Activated CD8-positive, alpha-beta T cell treated with anti-CD3 and anti-CD28 coated beads, Interleukin-2, amount 10 ng/mL, durations not matched to agents 7 days and 5 days (primary cell): ENCODE data around the gene VEZT. TPM values are rescaled to one million over a fixed set of nuclear protein-coding genes. Genes with fewer than 3 reads are reported as not detected.

Source experiments
- ATAC-seq: fragments of 150-1000 bp; cut with Tn5 transposase; one replicate; pipeline ENCODE4 v1.10.0; 2021; ENCODE audit warnings: moderate library complexity
- CTCF ChIA-PET: fragments of 350-600 bp; sonication (Branson Sonifier 250); formaldehyde crosslinking; loops from one replicate; lab custom pipeline; 2021; ENCODE audit warnings: antibody characterized with exemption; lab: Charles Lee
- POLR2A ChIA-PET: fragments of 350-600 bp; sonication (Branson Sonifier 250); formaldehyde crosslinking; loops from one replicate; lab custom pipeline; 2021; ENCODE audit warnings: antibody characterized with exemption; lab: Charles Lee
- DNase-seq: peaks from one replicate; pipeline ENCODE4 v3.0.0-alpha.2; 2020
- H3K27ac Mint-ChIP-seq: one replicate; pipeline ENCODE4 v1.8.0; 2021; ENCODE audit warnings: mild to moderate bottlenecking, mixed read lengths
- H3K27me3 Mint-ChIP-seq: one replicate; pipeline ENCODE4 v1.8.0; 2021; ENCODE audit warnings: low read depth, mixed read lengths
- H3K36me3 Mint-ChIP-seq: one replicate; pipeline ENCODE4 v1.8.0; 2021; ENCODE audit warnings: low read depth, mixed read lengths
- H3K4me1 Mint-ChIP-seq: one replicate; pipeline ENCODE4 v1.8.0; 2021; ENCODE audit warnings: low read depth, mixed read lengths
- H3K4me3 Mint-ChIP-seq: one replicate; pipeline ENCODE4 v1.8.0; 2021; ENCODE audit warnings: mild to moderate bottlenecking, mixed read lengths
- H3K9me3 Mint-ChIP-seq: one replicate; pipeline ENCODE4 v1.8.0; 2022; ENCODE audit warnings: mixed read lengths; ENCODE audit not compliant: insufficient read depth
- total RNA-seq, 2 experiments: library from RNA; stranded (reverse); gene quantifications; one replicate each; pipeline ENCODE4 v1.2.3, GENCODE V29; 2021

Gene VEZT
- total RNA-seq, 2 experiments from 2014 or later = 29.0 to 31.0 TPM

DNA sequence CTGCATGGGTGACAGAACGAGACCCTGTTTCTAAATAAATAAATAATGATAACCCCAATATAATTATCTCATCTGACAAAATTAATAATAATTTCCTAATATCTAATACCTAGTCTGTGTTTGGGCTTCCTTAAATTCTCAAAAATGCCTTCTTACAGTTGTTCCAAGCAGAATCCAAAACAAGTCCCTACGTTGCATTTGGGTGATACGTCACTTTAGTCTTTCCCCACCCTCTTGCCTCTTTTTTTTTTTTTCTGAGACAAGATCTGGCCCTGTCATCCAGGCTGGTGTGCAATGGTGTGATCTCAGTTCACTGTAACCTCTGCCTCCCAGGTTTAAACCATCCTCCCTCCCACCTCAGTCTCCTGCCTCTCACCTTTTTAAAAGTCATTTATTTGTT lies 26.7 kb downstream of the VEZT start:
- Mint-ChIP-seq H3K36me3 (peaks cover 7% of the 10 kb centered on the region), H3K27ac (no peak overlapping the region), H3K4me3 (no peak overlapping the region), H3K9me3 (no peaks in the 10 kb centered on the region), H3K27me3 (no peaks in the 10 kb centered on the region), H3K4me1 (peaks cover 14% of the 10 kb centered on the region)
- no peak for ATAC-seq
- no peak for DNase-seq
- ChIA-PET CTCF (no interaction called here), POLR2A (no interaction called here)

DNA sequence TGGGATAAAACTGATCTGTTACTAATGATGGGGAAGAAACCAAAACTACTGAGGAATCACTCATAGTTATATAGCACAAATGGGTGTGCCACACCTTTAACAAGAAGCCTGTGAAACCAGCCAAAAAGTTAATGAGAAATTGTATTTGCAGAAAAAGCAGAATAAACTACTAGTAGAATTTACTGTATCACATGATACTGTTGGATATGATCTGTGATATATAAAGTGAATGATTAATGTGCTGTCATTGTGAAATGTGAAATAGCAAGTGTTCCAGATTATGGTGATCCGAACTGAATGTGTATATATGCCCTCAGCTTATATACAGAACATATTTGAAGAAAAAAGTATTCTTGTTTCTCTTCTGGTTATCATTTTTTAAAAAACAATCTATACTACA lies 30.5 kb downstream of the VEZT start:
- H3K27ac Mint-ChIP-seq = no peak overlapping the region
- no peaks in the 10 kb centered on the region for H3K9me3 Mint-ChIP-seq
- peaks cover 10% of the 10 kb centered on the region for H3K36me3 Mint-ChIP-seq
- POLR2A ChIA-PET = no interaction called here
- no peak overlapping the region for H3K4me3 Mint-ChIP-seq
- CTCF ChIA-PET = interaction anchor here (1.4 kb wide), 1 partner anchor 286 kb away, joined by 3 read pairs; no protein-coding TSS in a partner anchor
- no peak for DNase-seq
- peaks cover 14% of the 10 kb centered on the region for H3K4me1 Mint-ChIP-seq
- no peaks in the 10 kb centered on the region for H3K27me3 Mint-ChIP-seq
- ATAC-seq = no peak

- peaks cover 14% of the 10 kb centered on the region for H3K4me1 Mint-ChIP-seq
- no peaks in the 10 kb centered on the region for H3K9me3 Mint-ChIP-seq
- H3K36me3 Mint-ChIP-seq = peaks cover 11% of the 10 kb centered on the region
- DNase-seq (no peak), ATAC-seq (no peak)
- H3K27me3 Mint-ChIP-seq = no peaks in the 10 kb centered on the region
- no peak overlapping the region for H3K27ac Mint-ChIP-seq
- ChIA-PET CTCF (no interaction called here), POLR2A (no interaction called here)
- H3K4me3 Mint-ChIP-seq = no peak overlapping the region
Measured at GRCh38 chr12:95248604-95249360, 31.2 kb downstream of the VEZT start.

- CTCF ChIA-PET = no interaction called here
Measured at GRCh38 chr12:95253386-95253785, 35.8 kb downstream of the VEZT start.

GRCh38 chr12:95257541-95257940 lies 39.9 kb downstream of the VEZT start:
- POLR2A ChIA-PET = no interaction called here

More at GRCh38 chr12:95253386-95253785, 35.8 kb downstream of the VEZT start:
- Mint-ChIP-seq H3K9me3 (no peaks in the 10 kb centered on the region), H3K27ac (no peak overlapping the region), H3K36me3 (peaks cover 23% of the 10 kb centered on the region), H3K27me3 (no peaks in the 10 kb centered on the region), H3K4me3 (no peak overlapping the region), H3K4me1 (no peaks in the 10 kb centered on the region)
- ATAC-seq (no peak), DNase-seq (no peak)
- POLR2A ChIA-PET = interaction anchor here (0.7 kb wide), 1 partner anchor 521 kb away, joined by 3 read pairs; no protein-coding TSS in a partner anchor

GRCh38 chr12:95258151-95258550 lies 40.5 kb downstream of the VEZT start:
- ATAC-seq (no peak), DNase-seq (no peak)
- H3K27ac Mint-ChIP-seq = no peak overlapping the region
- H3K9me3 Mint-ChIP-seq = no peaks in the 10 kb centered on the region
- peaks cover 23% of the 10 kb centered on the region for H3K36me3 Mint-ChIP-seq
- no peak overlapping the region for H3K4me3 Mint-ChIP-seq
- CTCF ChIA-PET = interaction anchor here (0.6 to 1.2 kb wide), 2 partner anchors 241 to 276 kb away, joined by 3 read pairs; no protein-coding TSS in a partner anchor
- H3K4me1 Mint-ChIP-seq = no peaks in the 10 kb centered on the region
- H3K27me3 Mint-ChIP-seq = no peaks in the 10 kb centered on the region
- POLR2A ChIA-PET = no interaction called here

More at GRCh38 chr12:95257541-95257940, 39.9 kb downstream of the VEZT start:
- CTCF ChIA-PET = no interaction called here
- ATAC-seq (no peak), DNase-seq (no peak)
- Mint-ChIP-seq H3K4me3 (no peak overlapping the region), H3K36me3 (peaks cover 20% of the 10 kb centered on the region), H3K9me3 (no peaks in the 10 kb centered on the region), H3K27ac (no peak overlapping the region), H3K4me1 (no peaks in the 10 kb centered on the region), H3K27me3 (no peaks in the 10 kb centered on the region)

DNA sequence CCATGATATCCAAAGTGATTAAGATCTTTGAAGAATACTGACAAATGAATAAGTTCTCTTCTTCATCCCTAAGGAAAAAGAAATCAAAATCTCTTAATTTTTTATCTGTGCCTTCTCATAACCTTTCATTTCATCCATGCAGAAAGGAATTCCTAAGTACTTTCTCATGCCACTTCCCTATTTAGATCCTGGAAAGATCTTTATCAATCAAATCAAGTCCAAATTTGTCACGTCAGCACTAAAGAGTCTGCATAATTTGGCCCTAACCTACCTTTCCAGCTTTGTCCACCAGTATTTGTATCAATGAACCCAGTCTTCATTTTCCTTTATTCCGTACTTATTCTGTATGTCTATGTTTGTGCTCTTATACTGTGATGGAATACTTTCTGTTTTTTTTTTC lies 41.2 kb downstream of the VEZT start:
- H3K4me1 Mint-ChIP-seq = no peaks in the 10 kb centered on the region
- ChIA-PET CTCF (interaction anchor here (1.0 to 1.2 kb wide), 3 partner anchors 35 to 276 kb away, joined by 3 read pairs; no protein-coding TSS in a partner anchor), POLR2A (no interaction called here)
- H3K27me3 Mint-ChIP-seq = no peaks in the 10 kb centered on the region
- H3K4me3 Mint-ChIP-seq = no peak overlapping the region
- DNase-seq (no peak), ATAC-seq (no peak)
- peaks cover 19% of the 10 kb centered on the region for H3K36me3 Mint-ChIP-seq
- H3K27ac Mint-ChIP-seq = no peak overlapping the region
- H3K9me3 Mint-ChIP-seq = no peaks in the 10 kb centered on the region

DNA sequence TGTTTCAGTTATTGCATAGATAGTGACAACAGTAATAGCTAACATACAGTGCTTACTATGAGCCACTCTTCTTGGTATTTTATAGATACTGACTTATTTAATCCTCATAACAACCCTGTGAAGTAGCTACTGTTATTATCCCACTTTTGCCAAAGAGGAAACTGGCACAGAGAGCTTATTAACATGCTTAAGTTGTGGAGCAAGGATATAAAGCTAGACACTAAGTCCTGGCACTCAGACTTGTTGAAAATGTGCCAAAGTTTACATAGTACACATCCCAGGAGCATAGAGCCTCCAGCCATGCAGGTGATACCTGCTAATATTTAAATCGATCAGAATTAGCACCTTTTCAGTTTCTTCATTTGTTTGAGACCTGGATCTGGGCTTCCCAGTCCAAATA lies 41.8 kb downstream of the VEZT start:
- no peak overlapping the region for H3K27ac Mint-ChIP-seq
- ChIA-PET CTCF (interaction anchor here (1.0 to 1.2 kb wide), 3 partner anchors 35 to 275 kb away, joined by 3 read pairs; no protein-coding TSS in a partner anchor), POLR2A (no interaction called here)
- H3K9me3 Mint-ChIP-seq = no peaks in the 10 kb centered on the region
- H3K36me3 Mint-ChIP-seq = peaks cover 19% of the 10 kb centered on the region
- no peaks in the 10 kb centered on the region for H3K4me1 Mint-ChIP-seq
- DNase-seq = no peak
- H3K27me3 Mint-ChIP-seq = no peaks in the 10 kb centered on the region
- ATAC-seq = no peak
- H3K4me3 Mint-ChIP-seq = no peak overlapping the region

GRCh38 chr12:95261109-95261508 lies 43.5 kb downstream of the VEZT start:
- CTCF ChIA-PET = no interaction called here
- H3K4me1 Mint-ChIP-seq = no peaks in the 10 kb centered on the region
- H3K36me3 Mint-ChIP-seq = peaks cover 12% of the 10 kb centered on the region
- H3K9me3 Mint-ChIP-seq = no peaks in the 10 kb centered on the region
- DNase-seq (no peak), ATAC-seq (no peak)
- no peak overlapping the region for H3K27ac Mint-ChIP-seq
- POLR2A ChIA-PET = no interaction called here
- no peak overlapping the region for H3K4me3 Mint-ChIP-seq
- H3K27me3 Mint-ChIP-seq = no peaks in the 10 kb centered on the region

DNA sequence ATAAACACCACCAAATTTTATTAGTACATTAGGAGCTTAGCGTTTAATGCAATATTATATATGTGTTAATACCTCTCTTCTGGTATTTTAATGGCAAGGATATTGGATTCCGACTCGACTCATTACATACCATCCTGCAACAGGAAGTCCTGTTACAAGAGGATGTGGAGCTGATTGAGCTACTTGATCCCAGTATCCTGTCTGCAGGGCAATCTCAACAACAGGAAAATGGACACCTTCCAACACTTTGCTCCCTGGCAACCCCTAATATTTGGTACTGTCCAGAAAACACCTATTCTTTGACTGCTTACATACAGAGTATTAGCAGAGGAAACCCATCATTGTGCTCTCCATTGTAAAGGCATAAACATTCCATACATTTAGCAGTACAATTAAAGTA lies 45.2 kb downstream of the VEZT start:
- CTCF ChIA-PET = interaction anchor here (1.0 kb wide), 1 partner anchor 46 kb away, joined by 3 read pairs; the partner anchor contains the start of genes FGD6 and VEZT
- ATAC-seq (no peak), DNase-seq (no peak)
- Mint-ChIP-seq H3K4me3 (no peak overlapping the region), H3K9me3 (no peaks in the 10 kb centered on the region), H3K36me3 (peaks cover 16% of the 10 kb centered on the region), H3K27ac (no peak overlapping the region), H3K27me3 (no peaks in the 10 kb centered on the region), H3K4me1 (no peaks in the 10 kb centered on the region)
- POLR2A ChIA-PET = no interaction called here

- peaks cover 13% of the 10 kb centered on the region for H3K36me3 Mint-ChIP-seq
- CTCF ChIA-PET = no interaction called here
- H3K4me1 Mint-ChIP-seq = no peaks in the 10 kb centered on the region
Measured at GRCh38 chr12:95265765-95266164, 48.2 kb downstream of the VEZT start.

GRCh38 chr12:95266254-95266653 lies 48.6 kb downstream of the VEZT start:
- H3K4me1 Mint-ChIP-seq = no peaks in the 10 kb centered on the region
- H3K4me3 Mint-ChIP-seq = no peak overlapping the region
- no peak for ATAC-seq
- DNase-seq = no peak
- H3K36me3 Mint-ChIP-seq = peaks cover 13% of the 10 kb centered on the region
- H3K27me3 Mint-ChIP-seq = no peaks in the 10 kb centered on the region
- no peak overlapping the region for H3K27ac Mint-ChIP-seq
- ChIA-PET POLR2A (interaction anchor here (0.6 kb wide), 1 partner anchor 46 kb away, joined by 4 read pairs; no protein-coding TSS in a partner anchor), CTCF (no interaction called here)
- H3K9me3 Mint-ChIP-seq = no peaks in the 10 kb centered on the region

More at GRCh38 chr12:95265765-95266164, 48.2 kb downstream of the VEZT start:
- Mint-ChIP-seq H3K27ac (no peak overlapping the region), H3K27me3 (no peaks in the 10 kb centered on the region), H3K4me3 (no peak overlapping the region), H3K9me3 (no peaks in the 10 kb centered on the region)
- POLR2A ChIA-PET = no interaction called here
- no peak for ATAC-seq
- no peak for DNase-seq
